LHCN-M2 (cell line): ENCODE results near the gene EZH2. TPM values are rescaled to one million over a fixed set of nuclear protein-coding genes. Genes with fewer than 3 reads are reported as not detected.

Experiments used
- DNase-seq: peaks from one replicate; pipeline ENCODE4 v3.0.0-alpha.2; 2012; ENCODE audit warnings: low read depth
- total RNA-seq: library from RNA; depleted of rRNA; stranded (reverse); fragments of >200 nt; gene quantifications from 2 replicates; pipeline ENCODE4 v1.2.3, GENCODE V29; 2014

The EZH2 gene
- total RNA-seq, 1 experiment from 2014 or later: 52.9 TPM

- no peak for DNase-seq
Observed at GRCh38 chr7:148856891-148857290, 27.2 kb downstream of the EZH2 start.

DNA sequence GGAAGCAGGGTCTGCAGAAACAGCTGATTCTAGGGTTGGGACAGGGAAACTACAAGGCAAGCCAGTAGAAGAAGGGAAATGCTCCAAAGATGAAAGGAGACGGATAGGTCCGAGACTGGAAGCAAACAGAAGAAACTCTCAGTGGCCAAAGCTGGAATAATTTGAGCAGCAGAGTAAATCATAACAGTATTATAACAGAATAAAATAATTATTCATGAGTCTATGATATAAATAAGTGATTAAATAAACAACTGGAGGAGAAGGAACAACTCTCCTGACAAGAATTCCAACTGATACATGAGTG is 27.6 kb downstream of the EZH2 start:
- no peak for DNase-seq

DNA sequence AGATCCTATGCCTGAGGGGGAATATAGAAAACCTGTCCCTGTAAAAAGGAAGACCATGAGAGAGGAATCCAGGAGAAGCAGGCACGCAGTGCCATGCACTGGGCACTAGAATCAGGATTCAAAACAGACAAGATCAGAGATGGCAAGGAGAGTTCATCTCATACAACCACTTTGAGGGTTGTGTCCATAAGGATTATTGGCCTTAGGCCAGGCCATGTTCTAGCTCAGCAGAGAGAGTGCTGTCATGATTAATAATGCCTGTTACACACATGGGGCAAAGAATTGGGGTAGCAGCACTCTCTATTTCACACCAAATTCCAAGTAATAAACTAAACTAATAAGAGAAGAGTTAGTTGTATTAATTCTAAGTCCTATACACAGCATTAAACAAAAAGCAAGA is 29.1 kb downstream of the EZH2 start:
- peak; percentile 19 for DNase-seq

DNA sequence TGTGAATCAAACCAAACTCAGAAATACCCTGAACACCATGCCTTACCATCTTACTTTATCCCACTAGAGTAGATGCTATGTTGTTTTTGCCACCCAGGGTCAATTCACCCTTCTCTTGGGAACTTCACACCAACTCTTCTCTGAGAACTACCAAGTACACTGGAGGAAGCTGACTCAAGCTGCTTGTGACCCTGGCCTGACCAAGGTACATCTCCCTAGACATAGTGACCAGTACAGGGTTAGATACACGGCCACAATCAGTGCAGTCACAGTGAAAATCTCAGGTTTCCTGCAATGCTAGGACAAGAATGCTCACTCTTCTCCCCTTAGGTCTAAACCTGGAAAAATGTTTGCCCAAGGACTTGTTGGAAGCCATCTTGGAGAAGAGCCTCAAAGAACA is 31.8 kb downstream of the EZH2 start:
- DNase-seq: peak; percentile 46

DNA sequence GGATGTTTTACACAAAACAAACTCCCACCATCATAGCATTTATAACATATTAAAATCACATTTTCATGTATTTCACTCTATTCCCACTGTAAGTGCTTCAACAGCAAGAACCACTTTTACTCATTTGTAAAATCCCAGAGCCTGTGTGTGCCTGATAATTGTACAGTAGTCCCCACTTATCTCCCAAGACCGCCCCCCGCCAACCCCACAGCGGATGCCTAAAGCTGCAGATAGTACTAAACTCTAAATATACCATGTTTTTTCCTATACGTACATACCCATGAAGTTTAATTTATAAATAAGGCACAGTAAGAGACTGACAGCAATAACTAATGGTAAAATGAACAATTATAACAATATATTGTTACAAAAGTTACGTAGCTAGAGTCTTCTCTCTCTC is 33.5 kb downstream of the EZH2 start:
- no peak for DNase-seq

DNA sequence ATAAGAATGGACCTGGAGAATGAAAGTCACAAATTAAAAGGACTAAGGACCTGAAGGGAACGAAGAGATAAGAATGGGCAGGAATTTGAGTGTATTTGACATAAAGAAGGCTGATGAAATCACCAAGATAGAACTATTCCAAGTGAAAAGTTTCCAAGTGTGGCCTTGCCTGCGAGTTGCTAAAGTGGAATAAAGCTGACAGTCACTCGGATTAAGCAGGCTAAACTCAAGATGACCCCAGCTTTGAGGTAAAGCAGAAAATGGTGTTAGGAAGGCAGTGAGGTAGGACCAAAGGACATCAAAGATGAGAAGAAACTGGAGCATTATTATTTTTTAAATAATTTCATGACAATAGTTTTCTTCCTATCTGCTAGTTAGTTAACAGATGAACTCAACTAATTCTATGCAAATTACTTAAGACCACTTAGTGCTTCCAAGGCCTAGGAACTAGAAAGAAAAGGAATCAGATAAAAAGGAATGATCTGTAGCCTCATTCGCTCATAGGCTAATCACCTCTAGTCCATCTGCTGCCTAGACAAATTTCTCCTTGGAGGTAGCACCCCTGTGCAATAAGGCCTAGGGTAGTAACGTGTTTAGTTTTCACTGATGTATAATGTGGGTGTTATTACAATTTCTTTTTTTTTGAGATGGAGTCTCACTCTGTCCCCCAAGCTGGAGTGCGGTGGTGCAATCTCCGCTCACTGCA is 34.5 kb downstream of the EZH2 start:
- no peak for DNase-seq

DNA sequence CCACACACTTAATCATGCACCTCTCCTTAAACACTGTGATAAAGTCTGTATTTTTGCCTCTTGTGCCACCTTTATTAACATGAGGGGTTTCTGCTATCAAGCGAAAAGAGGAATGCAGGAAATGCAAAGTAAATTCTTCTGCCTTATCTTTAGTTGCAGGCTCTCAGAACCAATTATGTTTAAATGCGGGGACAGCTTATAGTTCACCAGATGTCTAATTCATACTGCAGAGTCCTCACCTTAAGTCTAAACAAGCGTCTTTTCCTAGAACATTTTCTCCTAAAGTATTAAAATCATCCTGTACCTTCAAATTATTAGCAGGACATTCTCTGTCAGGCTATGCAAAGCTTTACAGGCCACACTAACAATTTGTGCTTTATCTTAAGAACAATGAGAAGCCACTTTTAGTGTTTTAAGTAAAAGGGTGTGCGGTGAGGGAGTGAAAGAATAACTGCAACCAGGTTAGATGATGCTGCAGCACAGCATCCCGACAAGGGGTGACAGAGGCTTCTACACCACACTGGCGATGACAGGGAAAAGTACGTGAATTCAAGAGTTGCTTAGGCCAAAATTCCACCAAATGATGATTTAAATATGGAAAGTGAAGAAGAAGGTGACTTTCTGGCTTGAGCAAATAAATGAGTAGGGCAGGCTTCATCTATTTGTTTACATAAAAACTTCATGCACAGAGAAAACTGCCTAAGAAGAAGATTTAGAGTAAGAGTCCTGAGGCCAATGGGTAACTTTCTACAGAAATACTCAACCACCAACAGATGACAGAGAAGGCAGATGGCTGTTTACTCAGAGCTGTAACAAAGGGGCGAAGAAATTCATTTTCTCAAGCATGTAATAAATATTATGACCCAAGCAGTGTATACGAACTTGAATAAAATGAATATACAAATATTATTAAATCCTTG is 36.0 kb downstream of the EZH2 start:
- no peak for DNase-seq

DNA sequence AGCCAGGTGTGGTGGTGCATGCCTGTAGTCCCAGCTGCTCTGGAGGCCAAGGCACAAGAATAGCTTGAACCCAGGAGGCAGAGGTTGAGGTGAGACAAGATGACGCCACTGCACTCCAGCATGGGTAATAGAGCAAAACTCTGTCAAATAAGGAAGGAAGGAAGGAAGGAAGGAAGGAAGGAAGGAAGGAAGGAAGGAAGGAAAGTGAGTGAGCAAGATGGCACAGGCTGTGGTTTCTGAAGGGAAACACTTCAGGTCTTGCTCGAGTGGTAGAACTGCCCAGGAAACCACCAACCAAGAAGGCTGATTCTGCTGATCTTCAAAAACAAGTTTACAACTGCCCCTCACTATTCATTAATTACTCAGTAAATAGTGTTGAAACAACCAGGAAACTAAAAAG is 45.2 kb downstream of the EZH2 start:
- no peak for DNase-seq

DNA sequence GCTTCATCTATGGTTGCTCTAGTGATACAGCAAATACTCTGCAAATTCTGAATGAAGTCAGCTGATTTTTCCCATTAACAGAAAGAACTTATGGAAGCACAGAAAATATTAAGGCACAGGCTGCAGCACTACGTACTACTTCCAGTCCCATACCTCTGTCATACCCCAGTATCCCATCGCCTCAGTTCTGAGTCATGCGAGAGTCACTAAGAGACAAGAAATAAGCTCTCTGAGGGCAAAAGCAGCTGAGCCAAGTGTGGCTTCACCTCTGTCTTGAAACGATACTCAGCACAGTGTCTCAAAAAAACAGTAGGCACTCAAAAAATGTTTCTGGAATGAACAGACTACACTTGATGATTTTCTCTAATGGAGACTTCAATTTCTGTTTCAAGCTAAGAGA is 48.2 kb downstream of the EZH2 start:
- peak; percentile 32 for DNase-seq

GRCh38 chr7:148834605-148835004 is 49.5 kb downstream of the EZH2 start:
- DNase-seq: no peak

DNA sequence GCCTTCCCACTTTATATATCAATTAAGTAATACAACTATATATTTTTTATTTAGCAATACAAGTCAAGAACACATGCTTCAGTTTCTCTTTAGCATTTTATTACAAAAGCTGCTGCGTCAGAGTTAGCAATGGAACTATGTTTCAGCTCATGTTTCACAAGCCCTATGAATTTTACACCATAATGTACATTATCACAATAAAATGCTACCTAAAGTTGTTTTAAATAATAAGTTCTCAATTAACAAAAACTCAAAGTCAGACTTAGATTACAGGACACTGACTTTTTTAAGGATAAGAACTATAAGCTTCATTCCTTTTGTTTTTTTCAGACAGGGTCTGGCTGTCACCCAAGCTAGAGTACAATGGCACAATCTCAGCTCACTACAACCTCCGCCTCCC is 52.3 kb downstream of the EZH2 start:
- DNase-seq: no peak

DNA sequence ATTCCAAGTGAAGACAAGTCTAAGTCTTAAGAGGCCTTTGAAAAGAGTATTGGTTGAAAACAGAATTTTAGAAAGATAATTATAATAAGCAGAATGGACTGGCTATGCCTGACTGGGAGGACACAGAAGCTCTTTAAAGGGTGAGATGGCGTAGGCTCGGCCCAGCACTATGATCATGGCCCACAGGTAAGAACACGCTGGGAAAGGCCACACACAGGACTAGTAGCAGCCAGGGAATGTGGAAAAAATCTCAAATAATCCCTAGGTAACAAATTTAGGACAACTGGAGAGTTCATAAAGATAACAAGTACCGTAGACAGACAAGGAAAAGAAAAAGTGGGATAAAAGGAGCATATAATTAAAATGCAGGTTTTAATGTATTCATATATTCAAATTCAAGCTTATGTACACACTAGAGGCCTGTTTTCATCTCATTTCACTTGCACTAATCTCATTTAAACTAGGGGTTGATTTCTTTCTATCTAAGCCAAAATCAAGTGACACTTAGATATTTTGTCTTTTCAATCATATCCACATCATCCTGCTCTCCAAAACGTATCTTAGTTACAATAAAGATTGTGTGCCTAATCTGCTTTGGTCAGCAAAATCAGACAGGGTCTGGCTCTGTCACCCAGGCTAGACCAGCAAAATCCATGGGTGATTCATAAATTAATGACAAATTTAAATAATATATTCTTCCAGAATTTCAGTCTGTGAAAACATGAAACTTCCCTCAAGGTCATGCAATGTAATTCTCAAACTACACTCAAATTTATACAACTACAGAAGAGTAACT is 53.0 kb downstream of the EZH2 start:
- no peak for DNase-seq

DNA sequence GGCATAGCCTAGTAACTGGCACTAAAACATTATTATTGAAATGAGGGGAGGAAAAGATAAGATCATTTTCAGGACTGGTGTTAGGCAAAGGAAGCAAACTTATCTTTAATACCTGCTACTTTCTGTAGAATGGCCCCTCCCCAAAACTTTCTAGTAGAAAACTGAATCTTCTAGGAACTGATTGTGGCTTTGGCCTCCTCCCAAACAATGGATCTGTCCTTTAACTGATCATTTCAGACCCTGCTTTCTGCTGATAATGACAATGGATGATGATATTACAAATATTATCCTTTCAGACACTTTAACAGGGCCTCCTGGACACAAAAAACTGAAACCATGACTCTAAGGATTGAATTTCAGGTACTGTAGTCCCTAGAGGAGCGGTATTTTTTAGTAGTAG is 55.1 kb downstream of the EZH2 start:
- DNase-seq: no peak

GRCh38 chr7:148825338-148825737 is 58.8 kb downstream of the EZH2 start:
- DNase-seq: no peak

GRCh38 chr7:148824864-148825263 is 59.2 kb downstream of the EZH2 start:
- DNase-seq: no peak

DNA sequence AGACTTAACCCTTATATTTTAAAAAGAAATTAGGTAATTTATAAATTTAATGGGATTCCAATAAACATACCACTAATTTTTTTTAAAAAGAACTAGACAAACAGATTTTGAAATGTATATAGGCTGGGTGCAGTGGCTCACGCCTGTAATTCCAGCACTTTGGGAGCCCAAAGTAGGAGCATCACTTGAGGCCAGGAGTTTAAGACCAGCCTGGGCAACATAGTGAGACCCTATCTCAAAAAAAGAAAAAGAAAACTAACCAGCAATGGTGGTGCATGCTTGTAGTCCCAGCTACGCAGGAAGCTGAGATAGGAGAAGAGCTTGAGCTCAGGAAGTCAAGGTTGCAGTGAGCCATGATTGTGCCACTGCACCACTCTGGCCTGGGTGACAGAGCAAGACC is 62.7 kb downstream of the EZH2 start:
- DNase-seq: no peak

GRCh38 chr7:148819697-148820360 is 64.3 kb downstream of the EZH2 start:
- DNase-seq: peak; percentile 56

- no peak for DNase-seq
Observed at GRCh38 chr7:148815612-148816011, 68.5 kb downstream of the EZH2 start.

DNA sequence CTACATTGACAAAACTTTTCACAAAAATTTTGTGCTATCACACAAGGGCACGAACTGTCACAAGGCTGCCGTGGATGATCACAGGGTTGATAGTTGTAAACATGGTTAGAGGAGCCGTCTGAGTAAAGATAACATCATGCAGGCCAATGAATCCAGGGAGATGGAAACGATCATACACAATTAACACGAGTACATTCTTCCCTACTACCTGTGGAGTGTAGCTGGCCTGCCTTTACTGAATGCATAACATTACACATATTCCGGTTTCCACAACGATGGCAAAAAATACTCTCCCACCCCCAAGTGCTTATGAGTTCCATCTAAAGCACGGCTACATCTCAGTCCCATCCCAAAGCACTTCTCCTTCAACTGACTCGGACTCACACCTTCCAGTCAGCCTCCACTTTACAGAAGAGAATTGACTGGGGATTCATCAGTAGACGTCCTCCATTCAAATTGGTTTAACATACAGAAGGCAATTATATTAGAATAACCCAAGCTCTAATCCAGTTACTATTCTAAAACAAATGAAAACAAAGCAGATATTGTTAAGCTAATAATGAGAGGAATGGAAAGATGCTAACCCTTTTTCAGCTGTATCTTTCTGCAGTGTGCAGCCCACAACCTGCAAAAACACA is 69.0 kb downstream of the EZH2 start:
- DNase-seq: no peak

DNA sequence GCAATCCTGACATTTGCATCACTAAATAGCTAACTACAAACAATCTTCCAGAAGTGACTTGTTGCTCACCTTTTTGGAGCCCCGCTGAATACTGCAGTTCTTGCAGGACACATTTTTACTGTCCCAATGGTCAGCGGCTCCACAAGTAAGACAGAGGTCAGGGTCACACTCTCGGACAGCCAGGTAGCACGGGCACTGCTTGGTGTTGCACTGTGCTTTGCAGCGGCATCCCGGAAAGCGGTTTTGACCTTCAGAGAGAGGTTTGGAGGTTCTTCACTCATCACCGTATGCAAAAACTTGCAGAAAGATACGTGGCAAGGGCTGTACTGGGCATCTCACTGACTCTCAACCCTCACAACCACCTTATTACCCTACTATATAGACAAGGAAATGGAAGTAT is 70.2 kb downstream of the EZH2 start:
- no peak for DNase-seq

GRCh38 chr7:148811892-148812291 is 72.2 kb downstream of the EZH2 start:
- no peak for DNase-seq
